AG04450 (cell line): ENCODE data around the gene AK4. TPM values are rescaled to one million over a fixed set of nuclear protein-coding genes. Genes with fewer than 3 reads are reported as not detected.

ENCODE experiments used
- CTCF ChIA-PET: fragments of 300-600, 350-600 bp; formaldehyde crosslinking; extraction: SDS; loops from one replicate; lab custom pipeline; 2022; ENCODE audit warnings: antibody characterized with exemption, inconsistent platforms; lab: Charles Lee
- POLR2A ChIA-PET: fragments of 350-600 bp; formaldehyde crosslinking; extraction: SDS; loops from one replicate; lab custom pipeline; 2021; ENCODE audit warnings: antibody characterized with exemption, inconsistent platforms; lab: Yijun Ruan, JAX
- DNase-seq: peaks from one replicate; pipeline ENCODE4 v3.0.0-alpha.2; 2011; ENCODE audit warnings: low read depth, low spot score
- H3K27ac ChIP-seq: one replicate; pipeline ENCODE4 v1.5.1; 2012; ENCODE audit warnings: low read depth, low read length, control low read depth
- H3K27me3 ChIP-seq: one replicate; pipeline ENCODE4 v1.6.0; 2012; ENCODE audit warnings: low read length; ENCODE audit not compliant: control insufficient read depth, insufficient read depth
- H3K4me3 ChIP-seq: 2 replicates; pipeline ENCODE4 v1.5.1; 2011; ENCODE audit warnings: mild to moderate bottlenecking, low read depth, low read length, control low read depth
- H3K9me3 ChIP-seq: 2 replicates; pipeline ENCODE4 v1.5.1; 2012; ENCODE audit warnings: low read length; ENCODE audit not compliant: control insufficient read depth, insufficient read depth
- CTCF ChIP-seq: IDR thresholded peaks from 2 replicates; pipeline ENCODE4 v1.5.1; 2011; ENCODE audit warnings: low read depth, low read length, control low read depth, inconsistent platforms
- polyA plus RNA-seq: library from polyadenylated mRNA; depleted of rRNA; stranded (reverse); fragments of >200 nt; gene quantifications from 2 replicates; pipeline ENCODE4 v1.2.3, GENCODE V29; 2011

AK4 gene
- polyA plus RNA-seq, 1 experiment, result 0.78 TPM

GRCh38 chr1:65195495-65196417 lies 47.8 kb downstream of the AK4 start:
- Histone ChIP-seq H3K27me3 (no peaks in the 10 kb centered on the region), H3K9me3 (no peaks in the 10 kb centered on the region), H3K27ac (no peak overlapping the region), H3K4me3 (no peak overlapping the region)
- no peak for TF ChIP-seq CTCF
- CTCF ChIA-PET, result interaction anchor here (0.8 kb wide), 1 partner anchor 11 kb away, joined by 3 read pairs; no protein-coding TSS in a partner anchor
- no peak for DNase-seq
- POLR2A ChIA-PET, result no interaction called here

- Histone ChIP-seq H3K27ac (no peak overlapping the region), H3K4me3 (no peak overlapping the region), H3K9me3 (no peaks in the 10 kb centered on the region), H3K27me3 (no peaks in the 10 kb centered on the region)
- DNase-seq, result no peak
- POLR2A ChIA-PET, result no interaction called here
- TF ChIP-seq CTCF, result no peak
- CTCF ChIA-PET, result no interaction called here
These were observed 48.9 kb downstream of the AK4 start for GRCh38 chr1:65196926-65197325.

GRCh38 chr1:65197636-65198035 lies 49.6 kb downstream of the AK4 start:
- no peak for TF ChIP-seq CTCF
- no peaks in the 10 kb centered on the region for H3K27me3 ChIP-seq
- no peak for DNase-seq
- POLR2A ChIA-PET, result no interaction called here
- CTCF ChIA-PET, result interaction anchor here (0.7 to 1.8 kb wide), 3 partner anchors 11 to 490 kb away, joined by 3 to 7 read pairs (median 7); no protein-coding TSS in a partner anchor
- H3K27ac ChIP-seq, result no peak overlapping the region
- H3K9me3 ChIP-seq, result no peaks in the 10 kb centered on the region
- no peak overlapping the region for H3K4me3 ChIP-seq

GRCh38 chr1:65198096-65198495 lies 50.1 kb downstream of the AK4 start:
- ChIA-PET CTCF (interaction anchor here (0.7 to 1.8 kb wide), 3 partner anchors 11 to 490 kb away, joined by 3 to 7 read pairs (median 7); no protein-coding TSS in a partner anchor), POLR2A (no interaction called here)
- Histone ChIP-seq H3K27ac (no peak overlapping the region), H3K4me3 (no peak overlapping the region), H3K9me3 (no peaks in the 10 kb centered on the region), H3K27me3 (no peaks in the 10 kb centered on the region)
- TF ChIP-seq CTCF, result no peak
- DNase-seq, result no peak

- CTCF ChIA-PET, result interaction anchor here (0.7 kb wide), 1 partner anchor 9 kb away, joined by 3 read pairs; no protein-coding TSS in a partner anchor
- H3K27me3 ChIP-seq, result no peaks in the 10 kb centered on the region
These were observed 52.4 kb downstream of the AK4 start for GRCh38 chr1:65200411-65200810.

More at GRCh38 chr1:65200411-65200810, 52.4 kb downstream of the AK4 start:
- Histone ChIP-seq H3K27ac (no peak overlapping the region), H3K4me3 (no peak overlapping the region), H3K9me3 (no peaks in the 10 kb centered on the region)
- no peak for TF ChIP-seq CTCF
- POLR2A ChIA-PET, result no interaction called here
- DNase-seq, result no peak
